ENCODE measurements around the gene FADS6. TPM values are rescaled to one million over a fixed set of nuclear protein-coding genes. Genes with fewer than 3 reads are reported as not detected.

FADS6 gene
- total RNA-seq, 2 experiments from 2014 or later: not detected

DNA sequence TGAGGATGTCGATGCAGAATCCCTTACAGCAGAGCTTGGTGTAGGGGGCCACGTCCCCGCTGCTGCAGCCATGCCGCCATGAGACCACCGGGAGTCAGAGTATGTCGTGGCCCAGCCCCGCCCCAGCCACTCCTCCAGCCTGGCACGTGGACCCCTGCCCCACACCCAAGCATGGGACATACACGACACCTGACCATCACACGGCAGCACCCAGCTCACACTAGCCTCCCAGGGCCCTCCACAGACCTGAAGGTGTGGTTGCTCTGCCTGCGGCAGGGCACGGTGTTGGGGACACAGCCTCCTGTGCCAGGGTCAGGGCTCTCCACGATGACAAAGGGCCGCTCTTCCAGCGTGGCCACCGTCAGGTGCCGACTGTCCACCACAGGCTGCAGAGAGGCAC lies 43.1 kb downstream of the FADS6 start:
- no peaks in the 10 kb centered on the region for H3K9me3 Mint-ChIP-seq
- H3K36me3 Mint-ChIP-seq (ENCODE audit: low read depth): no peaks in the 10 kb centered on the region
- DNase-seq: no peak
- POLR2A ChIA-PET: interaction anchor here (1.0 to 3.0 kb wide), 2 partner anchors 23 to 70 kb away, joined by 3 to 11 read pairs; partner anchors contain the start of gene FDXR
- H3K27me3 Mint-ChIP-seq: peaks cover 30% of the 10 kb centered on the region
- CTCF ChIA-PET: interaction anchor here (1.2 kb wide), 1 partner anchor 12 kb away, joined by 3 read pairs; no protein-coding TSS in a partner anchor
- peaks cover 9% of the 10 kb centered on the region for H3K4me1 Mint-ChIP-seq
- H3K4me3 Mint-ChIP-seq: no peak overlapping the region
- no peak overlapping the region for H3K27ac Mint-ChIP-seq

DNA sequence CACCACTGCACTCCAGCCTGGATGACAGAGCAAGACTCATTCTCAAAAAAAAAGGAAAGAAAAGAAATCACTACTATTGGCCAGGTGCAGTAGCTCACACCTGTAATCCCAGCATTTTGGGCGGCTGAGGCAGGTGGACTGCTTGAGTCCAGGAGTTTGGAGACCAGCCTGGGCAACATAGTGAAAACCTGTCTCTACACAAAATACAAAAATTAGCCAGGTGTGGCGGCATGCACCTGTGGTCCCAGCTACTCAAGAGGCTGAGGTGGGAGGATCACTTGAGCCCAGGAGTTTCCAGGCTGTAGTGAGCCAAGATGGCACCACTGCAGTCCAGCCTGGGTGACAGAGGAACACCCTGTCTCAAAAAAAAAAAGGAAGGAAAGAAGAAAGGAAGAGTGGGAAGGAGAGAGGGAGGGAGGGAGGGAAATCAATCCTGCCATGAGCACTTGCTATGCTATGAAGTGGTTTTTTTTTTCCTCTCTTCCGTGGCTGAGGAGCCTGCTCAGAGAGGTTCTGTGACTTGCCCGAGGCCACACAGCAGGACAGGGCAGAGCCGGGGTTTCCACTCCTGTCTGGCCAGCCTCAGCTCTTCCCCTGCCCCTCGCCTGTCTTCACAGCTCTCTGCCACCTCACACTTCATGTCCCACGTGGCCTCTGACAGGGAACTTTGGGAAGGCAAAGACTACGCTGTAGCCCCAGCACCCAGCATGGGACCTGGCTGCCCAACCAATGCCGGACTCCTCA lies 44.6 kb downstream of the FADS6 start:
- Mint-ChIP-seq H3K4me1 (peaks cover 9% of the 10 kb centered on the region), H3K9me3 (no peaks in the 10 kb centered on the region), H3K4me3 (no peak overlapping the region), H3K27ac (no peak overlapping the region), H3K36me3 (ENCODE audit: low read depth) (no peaks in the 10 kb centered on the region), H3K27me3 (peaks cover 19% of the 10 kb centered on the region)
- DNase-seq: no peak
- ChIA-PET POLR2A (no interaction called here), CTCF (interaction anchor here (1.2 kb wide), 1 partner anchor 15 kb away, joined by 3 read pairs; no protein-coding TSS in a partner anchor)

- Mint-ChIP-seq H3K9me3 (no peaks in the 10 kb centered on the region), H3K27me3 (peaks cover 19% of the 10 kb centered on the region)
Observed at GRCh38 chr17:74846621-74847020, 46.8 kb downstream of the FADS6 start.

DNA sequence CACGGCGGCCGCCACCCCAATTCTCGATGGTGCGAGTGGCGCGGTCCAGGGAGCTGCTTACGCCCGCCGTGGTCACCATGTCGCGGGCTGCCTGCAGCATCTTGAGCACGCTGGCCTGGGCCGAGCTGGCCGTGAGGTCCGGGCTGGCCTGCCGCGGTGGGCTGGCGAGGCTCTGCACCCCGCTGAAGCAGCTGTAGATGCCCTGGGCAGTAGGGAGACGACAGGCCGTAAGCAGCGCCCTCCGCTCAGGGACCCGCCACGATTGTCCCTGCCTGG lies 50.1 kb downstream of the FADS6 start:
- Mint-ChIP-seq H3K4me3 (no peak overlapping the region), H3K27ac (no peak overlapping the region), H3K4me1 (peaks cover 10% of the 10 kb centered on the region), H3K9me3 (no peaks in the 10 kb centered on the region), H3K36me3 (ENCODE audit: low read depth) (peaks cover 2% of the 10 kb centered on the region), H3K27me3 (peaks cover 16% of the 10 kb centered on the region)
- ChIA-PET CTCF (interaction anchor here (1.1 to 1.7 kb wide), 5 partner anchors 13 to 186 kb away, joined by 3 to 5 read pairs (median 4); partner anchors contain the start of genes FDXR and GRIN2C), POLR2A (interaction anchor here (0.7 to 1.5 kb wide), 2 partner anchors 10 to 169 kb away, joined by 3 to 4 read pairs; partner anchors contain the start of gene MRPL58)
- no peak for DNase-seq

More at GRCh38 chr17:74846621-74847020, 46.8 kb downstream of the FADS6 start:
- Mint-ChIP-seq H3K36me3 (ENCODE audit: low read depth) (no peaks in the 10 kb centered on the region), H3K4me3 (no peak overlapping the region), H3K27ac (no peak overlapping the region), H3K4me1 (no peaks in the 10 kb centered on the region)
- DNase-seq: no peak
- ChIA-PET CTCF (no interaction called here), POLR2A (interaction anchor here (1.1 kb wide), 1 partner anchor 26 kb away, joined by 3 read pairs; the partner anchor contains the start of gene FDXR)

DNA sequence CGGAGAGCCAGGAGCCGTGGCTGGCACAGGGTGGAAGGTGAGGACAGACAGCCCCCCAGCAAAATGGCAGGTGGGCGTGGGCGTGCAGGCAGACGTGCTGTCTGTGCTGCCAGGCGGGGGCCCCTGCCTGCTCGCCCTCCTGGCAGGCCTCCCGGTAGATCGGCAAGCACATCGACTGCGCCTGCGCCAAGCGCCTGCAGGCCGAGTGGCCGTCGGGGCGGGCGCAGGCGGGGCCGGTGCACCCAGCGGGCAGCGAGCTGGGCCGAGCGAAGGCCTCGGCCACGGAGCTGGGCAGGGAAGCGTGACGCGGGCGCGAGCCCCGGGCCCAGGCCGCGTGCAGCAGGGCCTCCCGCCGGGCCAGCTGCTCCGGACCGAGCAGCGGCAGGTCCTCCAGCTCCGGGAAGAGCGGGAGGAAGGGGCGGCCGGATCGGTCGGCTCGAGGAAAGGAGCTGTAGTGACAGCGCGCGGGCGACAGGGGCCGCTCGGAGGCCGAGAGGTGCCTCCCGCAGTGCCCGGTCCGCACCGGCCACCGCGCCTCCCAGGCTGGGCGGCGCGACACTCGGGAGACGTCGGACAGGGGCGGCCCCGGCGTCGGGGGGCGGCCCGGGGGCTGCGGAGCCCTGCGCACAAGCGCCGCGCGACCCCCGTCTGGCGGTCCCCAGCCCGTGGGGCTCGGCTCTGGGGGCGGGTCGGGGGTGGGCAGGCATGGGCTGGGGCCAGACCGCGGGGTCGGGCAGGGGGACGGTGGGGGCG lies 50.7 kb downstream of the FADS6 start:
- CTCF ChIA-PET: interaction anchor here (1.2 to 1.7 kb wide), 4 partner anchors 13 to 186 kb away, joined by 3 to 5 read pairs (median 4); partner anchors contain the start of gene FDXR
- Mint-ChIP-seq H3K4me3 (no peak overlapping the region), H3K4me1 (peaks cover 10% of the 10 kb centered on the region), H3K9me3 (no peaks in the 10 kb centered on the region), H3K27me3 (peaks cover 16% of the 10 kb centered on the region), H3K27ac (no peak overlapping the region), H3K36me3 (ENCODE audit: low read depth) (peaks cover 2% of the 10 kb centered on the region)
- POLR2A ChIA-PET: interaction anchor here (0.7 to 1.5 kb wide), 2 partner anchors 10 to 169 kb away, joined by 3 to 4 read pairs; partner anchors contain the start of gene MRPL58
- DNase-seq: no peak

GRCh38 chr17:74842146-74842598 lies 51.3 kb downstream of the FADS6 start:
- peaks cover 2% of the 10 kb centered on the region for H3K36me3 Mint-ChIP-seq (ENCODE audit: low read depth)
- H3K4me1 Mint-ChIP-seq: peaks cover 10% of the 10 kb centered on the region
- no peak overlapping the region for H3K4me3 Mint-ChIP-seq
- POLR2A ChIA-PET: interaction anchor here (1.6 kb wide), 1 partner anchor 21 kb away, joined by 5 read pairs; no protein-coding TSS in a partner anchor
- peaks cover 16% of the 10 kb centered on the region for H3K27me3 Mint-ChIP-seq
- no peak overlapping the region for H3K27ac Mint-ChIP-seq
- no peak for DNase-seq
- H3K9me3 Mint-ChIP-seq: no peaks in the 10 kb centered on the region
- CTCF ChIA-PET: interaction anchor here (1.2 to 1.7 kb wide), 2 partner anchors 23 to 31 kb away, joined by 4 to 5 read pairs; partner anchors contain the start of gene FDXR

- H3K27ac Mint-ChIP-seq: no peak overlapping the region
- H3K9me3 Mint-ChIP-seq: no peaks in the 10 kb centered on the region
- H3K36me3 Mint-ChIP-seq (ENCODE audit: low read depth): peaks cover 10% of the 10 kb centered on the region
- peaks cover 10% of the 10 kb centered on the region for H3K4me1 Mint-ChIP-seq
- CTCF ChIA-PET: no interaction called here
- H3K4me3 Mint-ChIP-seq: no peak overlapping the region
- DNase-seq: no peak
- peaks cover 16% of the 10 kb centered on the region for H3K27me3 Mint-ChIP-seq
- POLR2A ChIA-PET: interaction anchor here (1.6 kb wide), 1 partner anchor 23 kb away, joined by 5 read pairs; no protein-coding TSS in a partner anchor
Observed at GRCh38 chr17:74840989-74841666, 52.3 kb downstream of the FADS6 start.

GRCh38 chr17:74839990-74840852 lies 53.2 kb downstream of the FADS6 start:
- peaks cover 10% of the 10 kb centered on the region for H3K4me1 Mint-ChIP-seq
- H3K27ac Mint-ChIP-seq: no peak overlapping the region
- POLR2A ChIA-PET: interaction anchor here (1.6 kb wide), 1 partner anchor 23 kb away, joined by 5 read pairs; no protein-coding TSS in a partner anchor
- DNase-seq: no peak
- H3K27me3 Mint-ChIP-seq: peaks cover 16% of the 10 kb centered on the region
- no peak overlapping the region for H3K4me3 Mint-ChIP-seq
- no peaks in the 10 kb centered on the region for H3K9me3 Mint-ChIP-seq
- CTCF ChIA-PET: no interaction called here
- peaks cover 14% of the 10 kb centered on the region for H3K36me3 Mint-ChIP-seq (ENCODE audit: low read depth)

GRCh38 chr17:74838274-74838673 lies 55.2 kb downstream of the FADS6 start:
- H3K9me3 Mint-ChIP-seq: no peaks in the 10 kb centered on the region
- POLR2A ChIA-PET: no interaction called here
- H3K4me1 Mint-ChIP-seq: peaks cover 10% of the 10 kb centered on the region
- H3K27ac Mint-ChIP-seq: no peak overlapping the region
- DNase-seq: no peak
- peaks cover 9% of the 10 kb centered on the region for H3K27me3 Mint-ChIP-seq
- CTCF ChIA-PET: interaction anchor here (1.1 to 1.3 kb wide), 2 partner anchors 27 to 47 kb away, joined by 3 read pairs; no protein-coding TSS in a partner anchor
- H3K36me3 Mint-ChIP-seq (ENCODE audit: low read depth): peaks cover 14% of the 10 kb centered on the region
- H3K4me3 Mint-ChIP-seq: no peak overlapping the region

DNA sequence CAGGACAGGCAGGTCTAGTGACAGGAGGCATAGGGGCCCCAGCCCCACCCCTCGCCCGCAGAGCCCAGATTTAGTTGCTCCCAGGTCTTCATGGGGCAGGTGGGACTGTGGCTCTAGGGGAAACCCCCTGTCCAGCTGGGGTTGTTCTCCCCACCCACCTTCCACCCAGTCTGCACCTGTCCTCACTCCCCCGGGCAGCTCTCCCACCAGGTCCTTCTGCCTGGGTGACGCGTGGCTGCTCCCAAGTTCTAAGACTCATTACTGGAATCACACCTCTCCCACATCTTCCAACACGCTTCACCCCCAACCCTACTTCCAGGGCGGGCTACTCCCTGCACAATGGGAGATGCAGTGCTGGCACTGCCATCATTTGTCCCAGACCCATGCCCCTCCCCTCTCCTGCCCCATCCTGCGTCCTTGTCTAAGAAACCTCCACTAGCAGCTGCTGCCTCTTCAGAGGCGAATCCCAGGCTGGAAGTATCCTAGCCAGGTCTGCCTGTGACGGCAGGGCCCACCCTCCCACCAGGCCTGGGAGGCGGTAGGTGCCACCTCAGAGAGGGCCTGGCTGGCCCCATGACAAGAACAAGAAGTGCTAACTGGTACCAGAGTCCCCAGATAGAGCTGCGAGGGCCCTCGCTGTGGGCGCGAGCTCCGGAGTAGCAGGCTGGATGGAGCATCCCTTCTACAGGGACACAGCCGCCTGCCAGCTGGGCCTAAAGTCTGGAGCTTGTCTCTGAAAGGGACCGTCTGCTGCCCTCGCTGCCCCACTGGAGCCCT lies 56.6 kb downstream of the FADS6 start:
- Mint-ChIP-seq H3K4me1 (peaks cover 10% of the 10 kb centered on the region), H3K27me3 (peaks cover 4% of the 10 kb centered on the region), H3K9me3 (no peaks in the 10 kb centered on the region), H3K27ac (no peak overlapping the region), H3K36me3 (ENCODE audit: low read depth) (peaks cover 14% of the 10 kb centered on the region), H3K4me3 (no peak overlapping the region)
- POLR2A ChIA-PET: no interaction called here
- CTCF ChIA-PET: interaction anchor here (1.3 kb wide), 1 partner anchor 45 kb away, joined by 3 read pairs; no protein-coding TSS in a partner anchor
- no peak for DNase-seq

- H3K4me1 Mint-ChIP-seq: peaks cover 10% of the 10 kb centered on the region
- peaks cover 14% of the 10 kb centered on the region for H3K36me3 Mint-ChIP-seq (ENCODE audit: low read depth)
- DNase-seq: no peak
- POLR2A ChIA-PET: no interaction called here
- H3K27me3 Mint-ChIP-seq: peaks cover 2% of the 10 kb centered on the region
- CTCF ChIA-PET: no interaction called here
- no peak overlapping the region for H3K27ac Mint-ChIP-seq
- H3K9me3 Mint-ChIP-seq: no peaks in the 10 kb centered on the region
- H3K4me3 Mint-ChIP-seq: no peak overlapping the region
Observed at GRCh38 chr17:74836191-74836590, 57.2 kb downstream of the FADS6 start.
